ENCODE results near the gene ARID3B. TPM values are rescaled to one million over a fixed set of nuclear protein-coding genes. Genes with fewer than 3 reads are reported as not detected.

Gene ARID3B
- total RNA-seq, 1 donor from 2014 or later = 31.5 TPM

GRCh38 chr15:74569731-74570070 is 28.7 kb downstream of the ARID3B start:
- Mint-ChIP-seq H3K9me3 (no peaks in the 10 kb centered on the region), H3K36me3 (peaks cover 22% of the 10 kb centered on the region), H3K4me3 (no peak overlapping the region), H3K27ac (no peak overlapping the region), H3K4me1 (peaks cover 12% of the 10 kb centered on the region), H3K27me3 (ENCODE audit: insufficient read depth, low read depth) (no peaks in the 10 kb centered on the region)
- Histone ChIP-seq H3F3A (ENCODE audit: low read depth) (peaks cover 4% of the 10 kb centered on the region), H3K4me3 (no peak overlapping the region), H3K79me2 (ENCODE audit: low read depth) (peaks cover 70% of the 10 kb centered on the region), H2AFZ (replicated peaks) (no peak overlapping the region), H3K9ac (no peak overlapping the region), H3K27me3 (no peaks in the 10 kb centered on the region), H3K27ac (no peak overlapping the region), H4K20me1 (ENCODE audit: low read depth) (peaks cover 76% of the 10 kb centered on the region), H3K36me3 (peaks cover 7% of the 10 kb centered on the region), H3K9me3 (ENCODE audit: low read depth) (no peaks in the 10 kb centered on the region), H3K4me2 (no peak overlapping the region), H3K4me1 (peaks cover 21% of the 10 kb centered on the region)
- DNase-seq (ENCODE audit: low spot score) = no peak
- no peak for TF ChIP-seq EZH2 (IDR thresholded peaks at IDR 0.05)

- no peak overlapping the region for H2AFZ ChIP-seq (replicated peaks)
- H3K79me2 ChIP-seq (ENCODE audit: low read depth) = peaks cover 58% of the 10 kb centered on the region
- no peak overlapping the region for H3K4me3 ChIP-seq
- H3K36me3 ChIP-seq = peaks cover 7% of the 10 kb centered on the region
- peaks cover 65% of the 10 kb centered on the region for H4K20me1 ChIP-seq (ENCODE audit: low read depth)
- no peak overlapping the region for H3K27ac Mint-ChIP-seq
- TF ChIP-seq EZH2 (IDR thresholded peaks at IDR 0.05) = no peak
- TF ChIP-seq EZH2phosphoT487 (IDR thresholded peaks at IDR 0.05) = no peak
- TF ChIP-seq CTCF (IDR thresholded peaks at IDR 0.05) = no peak
- no peaks in the 10 kb centered on the region for H3K9me3 ChIP-seq (ENCODE audit: low read depth)
- H3K4me3 Mint-ChIP-seq = no peak overlapping the region
- H3K4me1 ChIP-seq = peaks cover 9% of the 10 kb centered on the region
- no peak for DNase-seq (ENCODE audit: low spot score)
- peaks cover 25% of the 10 kb centered on the region for H3K36me3 Mint-ChIP-seq
- H3K27me3 ChIP-seq = no peaks in the 10 kb centered on the region
- H3K4me1 Mint-ChIP-seq = peaks cover 8% of the 10 kb centered on the region
- no peak overlapping the region for H3K9ac ChIP-seq
- H3F3A ChIP-seq (ENCODE audit: low read depth) = peaks cover 4% of the 10 kb centered on the region
- no peak overlapping the region for H3K27ac ChIP-seq
- H3K27me3 Mint-ChIP-seq (ENCODE audit: insufficient read depth, low read depth) = no peaks in the 10 kb centered on the region
- H3K4me2 ChIP-seq = no peak overlapping the region
- no peaks in the 10 kb centered on the region for H3K9me3 Mint-ChIP-seq
Measured at GRCh38 chr15:74571191-74571590, 30.2 kb downstream of the ARID3B start.

GRCh38 chr15:74573987-74574386 is 33.0 kb downstream of the ARID3B start:
- DNase-seq (ENCODE audit: low spot score) = no peak
- Histone ChIP-seq H3K36me3 (peaks cover 10% of the 10 kb centered on the region), H4K20me1 (ENCODE audit: low read depth) (peaks cover 58% of the 10 kb centered on the region), H3K79me2 (ENCODE audit: low read depth) (peaks cover 30% of the 10 kb centered on the region), H3K4me1 (no peaks in the 10 kb centered on the region), H3K4me3 (no peak overlapping the region), H3K4me2 (no peak overlapping the region), H3K9me3 (ENCODE audit: low read depth) (no peaks in the 10 kb centered on the region), H3F3A (ENCODE audit: low read depth) (no peaks in the 10 kb centered on the region), H3K9ac (no peak overlapping the region), H3K27ac (no peak overlapping the region), H3K27me3 (no peaks in the 10 kb centered on the region), H2AFZ (replicated peaks) (no peak overlapping the region)
- no peaks in the 10 kb centered on the region for H3K9me3 Mint-ChIP-seq
- no peak overlapping the region for H3K27ac Mint-ChIP-seq
- peaks cover 30% of the 10 kb centered on the region for H3K36me3 Mint-ChIP-seq
- TF ChIP-seq EZH2 (IDR thresholded peaks at IDR 0.05) = no peak
- no peak for TF ChIP-seq EZH2phosphoT487 (IDR thresholded peaks at IDR 0.05)
- no peak for TF ChIP-seq CTCF (IDR thresholded peaks at IDR 0.05)
- H3K4me1 Mint-ChIP-seq = no peaks in the 10 kb centered on the region
- no peak overlapping the region for H3K4me3 Mint-ChIP-seq
- H3K27me3 Mint-ChIP-seq (ENCODE audit: insufficient read depth, low read depth) = peaks cover 2% of the 10 kb centered on the region

GRCh38 chr15:74578496-74578994 is 37.5 kb downstream of the ARID3B start:
- H3K27ac Mint-ChIP-seq = no peak overlapping the region
- Histone ChIP-seq H3K4me1 (peaks cover under 1% of the 10 kb centered on the region), H2AFZ (replicated peaks) (no peak overlapping the region), H3K9ac (no peak overlapping the region), H3K9me3 (ENCODE audit: low read depth) (no peaks in the 10 kb centered on the region), H4K20me1 (ENCODE audit: low read depth) (peaks cover 65% of the 10 kb centered on the region), H3K79me2 (ENCODE audit: low read depth) (peaks cover 9% of the 10 kb centered on the region), H3K36me3 (peaks cover 3% of the 10 kb centered on the region), H3K27me3 (no peaks in the 10 kb centered on the region), H3F3A (ENCODE audit: low read depth) (peaks cover 6% of the 10 kb centered on the region), H3K4me2 (no peak overlapping the region), H3K27ac (no peak overlapping the region), H3K4me3 (no peak overlapping the region)
- H3K4me3 Mint-ChIP-seq = no peak overlapping the region
- H3K9me3 Mint-ChIP-seq = no peaks in the 10 kb centered on the region
- H3K36me3 Mint-ChIP-seq = peaks cover 21% of the 10 kb centered on the region
- DNase-seq (ENCODE audit: low spot score) = no peak
- H3K4me1 Mint-ChIP-seq = no peaks in the 10 kb centered on the region
- H3K27me3 Mint-ChIP-seq (ENCODE audit: insufficient read depth, low read depth) = peaks cover 2% of the 10 kb centered on the region
- no peak for TF ChIP-seq EZH2phosphoT487 (IDR thresholded peaks at IDR 0.05)
- no peak for TF ChIP-seq EZH2 (IDR thresholded peaks at IDR 0.05)
- TF ChIP-seq CTCF (IDR thresholded peaks at IDR 0.05) = no peak
